HG03565 (cell line): ENCODE measurements around the gene CYB5D1.

ENCODE experiments used
- ATAC-seq: cut with Tn5 transposase; IDR thresholded peaks from one replicate; pipeline ENCODE4 v1.9.1; 2021; ENCODE audit warnings: mild to moderate bottlenecking, moderate library complexity; ENCODE audit not compliant: unreplicated experiment

Gene CYB5D1

GRCh38 chr17:7885367-7886226 is 27.8 kb downstream of the CYB5D1 start:
- peak; percentile 27 for ATAC-seq

- ATAC-seq: no peak
Measured at GRCh38 chr17:7886227-7887037, 28.6 kb downstream of the CYB5D1 start.

- ATAC-seq: no peak
Measured at GRCh38 chr17:7887038-7887481, 29.3 kb downstream of the CYB5D1 start.

- ATAC-seq: no peak
Measured at GRCh38 chr17:7887482-7888183, 29.8 kb downstream of the CYB5D1 start.

GRCh38 chr17:7888184-7888920 is 30.5 kb downstream of the CYB5D1 start, which contains the start of gene CHD3:
Gene CHD3, plus strand, starts transcription at chr17:7888789. Its CDS starts 212 bp downstream, at chr17:7889001.
- ATAC-seq: no peak

GRCh38 chr17:7889166-7889955 is 31.6 kb downstream of the CYB5D1 start:
- ATAC-seq: no peak

GRCh38 chr17:7893187-7893880 is 35.5 kb downstream of the CYB5D1 start:
- ATAC-seq: no peak

GRCh38 chr17:7894226-7894625 is 36.4 kb downstream of the CYB5D1 start:
- no peak for ATAC-seq

- ATAC-seq: no peak
Measured at GRCh38 chr17:7894866-7895265, 37.1 kb downstream of the CYB5D1 start.

- ATAC-seq: no peak
Measured at GRCh38 chr17:7897090-7897489, 39.3 kb downstream of the CYB5D1 start.

- no peak for ATAC-seq
Measured at GRCh38 chr17:7897773-7898172, 40.0 kb downstream of the CYB5D1 start.

GRCh38 chr17:7903154-7904103 is 45.6 kb downstream of the CYB5D1 start:
- ATAC-seq: no peak

- no peak for ATAC-seq
Measured at GRCh38 chr17:7909089-7909488, 51.3 kb downstream of the CYB5D1 start.

GRCh38 chr17:7910281-7910680 is 52.5 kb downstream of the CYB5D1 start:
- ATAC-seq: no peak

- ATAC-seq: no peak
Measured at GRCh38 chr17:7910711-7911110, 52.9 kb downstream of the CYB5D1 start.

GRCh38 chr17:7911116-7911515 is 53.3 kb downstream of the CYB5D1 start:
- no peak for ATAC-seq
